COLO668 (cell line): ENCODE results near the gene CCDC85A.

ENCODE experiments used
- DNase-seq: peaks from one replicate; lab custom pipeline; 2025; ENCODE audit not compliant: unreplicated experiment; lab: John Stamatoyannopoulos, UW

The CCDC85A gene

GRCh38 chr2:56239030-56239429, 55.2 kb downstream of the CCDC85A start:
- no peak for DNase-seq

- DNase-seq: no peak
Observed at GRCh38 chr2:56239437-56239836, 55.6 kb downstream of the CCDC85A start.

DNA sequence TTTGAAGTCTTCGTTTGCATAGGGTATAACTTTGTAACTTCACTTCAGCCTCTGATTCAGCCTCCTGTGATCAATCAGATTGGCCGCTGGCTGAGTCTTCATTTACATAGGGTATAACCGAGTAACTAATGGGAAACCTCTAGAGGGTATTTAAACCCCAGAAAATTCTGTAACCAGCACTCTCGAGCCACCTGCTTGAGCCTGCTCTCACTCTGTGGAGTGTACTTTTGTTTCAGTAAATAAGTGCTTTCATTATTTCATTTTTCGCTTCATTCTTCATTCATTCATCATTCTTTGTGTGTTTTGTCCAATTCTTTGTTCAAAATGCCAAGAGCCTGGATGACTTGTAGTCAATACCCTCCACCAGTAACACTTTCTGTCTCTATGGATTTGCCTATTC, 56.4 kb downstream of the CCDC85A start:
- no peak for DNase-seq

DNA sequence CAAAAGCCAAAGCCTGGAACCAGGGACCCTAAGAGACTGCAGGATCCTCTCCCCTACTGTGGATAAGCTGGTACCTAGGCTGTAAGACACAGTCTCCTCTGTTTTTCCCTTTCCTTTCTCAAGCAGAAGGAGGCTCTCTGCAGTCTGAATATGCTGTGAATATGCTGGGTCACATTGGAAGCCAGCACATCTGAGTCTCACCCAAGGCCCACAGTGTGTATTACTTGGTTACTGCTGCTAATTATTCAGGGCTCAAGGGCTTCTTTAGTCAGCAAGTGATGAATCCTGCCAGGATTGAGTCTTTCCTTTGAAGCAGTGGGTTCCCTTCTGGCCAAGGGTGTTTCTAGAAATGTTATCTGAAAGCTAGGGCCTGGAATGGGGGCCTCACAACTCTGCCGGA, 60.7 kb downstream of the CCDC85A start:
- DNase-seq: no peak

DNA sequence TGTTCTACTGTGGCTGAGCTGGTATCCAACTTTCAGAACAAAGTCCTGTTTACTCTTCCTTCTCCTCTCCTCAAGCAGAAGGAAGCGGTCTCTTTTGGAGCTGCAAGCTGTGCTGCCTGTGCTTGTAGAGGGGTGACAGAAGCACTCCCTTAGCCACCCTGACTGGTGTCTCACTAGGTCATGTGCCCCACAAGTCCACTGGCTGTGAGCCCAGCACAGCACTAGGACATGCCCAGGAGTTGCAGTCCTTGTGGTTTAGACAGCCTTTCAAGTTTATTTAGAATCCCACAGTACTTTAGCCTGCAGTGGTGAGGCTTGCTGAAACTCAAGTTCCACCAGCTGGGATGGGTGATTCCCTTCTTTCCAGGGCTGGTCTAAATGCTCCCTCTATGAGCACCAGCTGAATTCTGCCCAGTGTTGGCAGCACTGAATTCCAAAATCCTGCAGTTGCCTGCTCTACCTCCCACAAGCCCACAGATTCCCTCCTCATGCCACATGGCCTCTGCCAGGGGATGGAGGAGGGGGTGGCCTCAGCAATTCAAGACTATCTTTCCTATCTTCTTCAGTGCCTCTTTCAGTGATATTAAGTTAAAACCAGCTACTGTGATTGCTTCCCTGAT, 61.2 kb downstream of the CCDC85A start:
- no peak for DNase-seq

DNA sequence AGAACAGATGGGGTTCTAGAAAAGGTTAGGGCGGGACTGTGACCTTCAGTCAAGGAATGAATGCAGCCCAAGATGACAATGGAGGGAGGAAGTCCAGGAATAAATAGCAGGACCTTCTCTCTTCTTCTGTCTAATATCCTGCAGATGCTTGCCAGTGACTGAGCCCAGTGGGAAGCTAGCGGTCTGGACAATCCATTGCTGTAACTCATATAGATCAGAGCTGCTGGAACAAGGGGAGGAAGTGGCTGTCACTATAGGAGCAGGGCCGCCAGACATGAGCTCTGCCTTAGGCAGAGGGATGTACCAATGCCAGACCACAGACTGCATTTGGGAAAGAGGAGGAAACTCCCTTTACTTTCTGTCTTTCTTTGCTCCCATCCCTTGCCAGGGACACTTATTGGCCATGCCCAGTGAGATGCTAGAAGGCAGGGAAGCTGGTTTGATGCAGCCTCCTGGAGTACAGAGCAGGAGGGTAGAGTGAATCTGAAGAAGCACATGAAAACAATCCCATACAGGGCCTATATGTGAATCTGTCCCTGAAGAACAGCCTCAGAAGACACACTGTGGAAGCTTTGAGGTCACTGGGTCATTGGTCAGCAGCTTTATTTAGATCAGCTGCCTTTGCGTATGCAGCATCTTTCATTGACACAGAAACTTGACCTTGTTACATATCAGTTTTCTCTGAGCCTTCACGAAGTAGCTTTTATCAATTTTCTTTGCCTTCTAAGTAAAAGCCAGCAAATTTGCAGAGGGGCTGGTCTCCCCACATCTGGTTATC, 65.4 kb downstream of the CCDC85A start:
- DNase-seq: no peak

GRCh38 chr2:56250153-56250729, 66.5 kb downstream of the CCDC85A start:
- no peak for DNase-seq

DNA sequence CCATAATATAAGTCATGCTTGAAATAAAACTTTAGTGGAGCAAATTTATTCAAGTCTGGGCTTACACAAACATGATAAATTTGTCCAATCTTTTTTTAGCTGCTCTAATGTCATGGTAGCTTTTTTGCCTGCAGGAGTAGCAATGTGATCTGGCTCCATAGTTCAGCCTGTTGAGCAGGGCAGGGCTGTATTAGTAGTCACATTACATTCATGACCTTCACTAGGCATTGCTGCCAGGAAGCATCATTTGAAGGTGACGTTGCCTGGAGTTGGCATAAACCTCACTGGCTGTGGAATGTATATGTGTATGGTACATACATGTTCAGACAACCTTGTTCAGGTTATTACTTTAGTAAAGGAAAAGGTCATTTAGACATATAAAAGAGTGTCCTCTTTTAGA, 76.6 kb downstream of the CCDC85A start:
- no peak for DNase-seq

GRCh38 chr2:56262241-56262640, 78.5 kb downstream of the CCDC85A start:
- no peak for DNase-seq

GRCh38 chr2:56263876-56264275, 80.1 kb downstream of the CCDC85A start:
- no peak for DNase-seq

DNA sequence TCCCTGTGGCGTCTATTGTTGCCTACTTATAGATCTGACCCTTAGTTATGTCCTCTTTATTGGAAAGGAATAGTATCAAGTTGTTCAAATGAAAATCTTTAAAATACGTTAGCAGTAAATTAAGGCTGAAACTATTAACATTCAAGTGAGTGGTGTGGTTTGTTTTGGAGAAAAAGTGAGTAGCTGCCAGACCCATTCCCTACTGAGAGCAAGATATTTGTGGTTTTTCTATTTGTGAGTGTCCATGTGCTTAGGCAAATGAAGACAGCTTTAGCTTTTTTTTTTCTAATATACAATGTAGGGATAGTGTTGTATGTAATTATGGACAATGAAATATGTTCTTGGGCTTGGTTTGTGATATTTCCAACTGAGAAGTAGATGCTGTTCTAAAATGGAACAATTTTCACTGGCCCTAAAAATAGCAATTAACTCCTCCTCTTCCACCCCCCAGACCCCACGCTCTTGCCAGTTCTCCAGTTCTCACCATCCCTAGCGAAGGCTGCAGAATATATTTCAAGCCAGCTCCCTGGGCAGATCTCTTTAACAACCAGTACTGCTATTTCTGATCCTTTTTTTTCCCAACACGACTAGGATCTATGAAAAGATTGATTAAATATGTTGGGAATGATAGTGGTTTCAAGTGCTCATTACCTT, 83.1 kb downstream of the CCDC85A start:
- no peak for DNase-seq

DNA sequence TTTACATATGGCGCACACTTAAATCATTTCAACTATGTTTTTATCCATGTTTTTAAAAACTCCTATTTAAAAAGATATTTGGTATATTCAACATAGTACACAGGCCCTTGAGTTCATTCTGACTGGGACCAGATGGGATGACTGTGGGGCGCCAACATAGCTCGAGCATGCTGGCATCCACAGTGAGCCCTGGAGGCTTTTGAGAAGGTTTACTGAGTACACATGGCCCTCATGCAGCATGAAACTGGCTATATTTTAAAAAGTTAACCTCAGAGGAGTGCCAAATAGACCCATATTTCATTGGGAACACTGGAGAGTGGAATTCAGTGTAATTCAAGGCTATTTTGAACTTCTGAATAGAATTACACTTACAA, 83.6 kb downstream of the CCDC85A start:
- DNase-seq: no peak

GRCh38 chr2:56268856-56269255, 85.1 kb downstream of the CCDC85A start:
- no peak for DNase-seq

DNA sequence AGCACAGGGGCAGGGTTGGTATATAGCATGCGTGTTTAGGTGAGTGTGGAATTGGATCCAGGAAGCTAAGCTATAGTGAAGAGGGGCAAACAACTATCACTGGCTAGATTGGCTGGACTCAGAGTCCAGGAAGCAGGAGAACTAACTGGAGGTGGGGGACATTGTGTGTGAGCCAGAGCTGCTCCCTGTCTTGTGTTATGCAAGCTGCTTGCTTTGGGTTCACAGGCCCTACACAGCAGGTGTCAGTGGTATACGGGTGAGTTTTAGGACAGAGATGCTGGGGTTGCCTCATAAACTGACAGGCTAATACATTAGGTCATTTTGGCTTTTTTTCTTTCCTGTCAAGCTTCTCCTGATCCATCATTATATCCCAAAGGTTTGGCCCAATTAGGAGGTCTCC, 87.5 kb downstream of the CCDC85A start:
- DNase-seq: no peak

DNA sequence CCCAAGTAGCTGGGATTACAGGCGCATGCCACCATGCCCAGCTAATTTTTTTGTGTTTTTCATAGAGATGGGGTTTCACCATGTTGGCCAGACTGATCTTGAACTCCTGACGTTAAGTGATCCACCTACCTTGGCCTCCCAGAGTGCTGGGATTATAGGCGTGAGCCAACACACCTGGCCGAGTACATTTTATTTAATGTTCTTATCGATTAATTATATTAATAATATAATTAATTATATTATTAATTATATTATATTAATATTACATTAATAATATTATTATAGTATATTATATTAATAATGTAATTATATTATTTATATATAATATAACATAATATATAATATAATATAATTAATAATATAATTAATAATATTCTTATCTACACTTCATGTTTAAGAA, 101.4 kb downstream of the CCDC85A start:
- DNase-seq: no peak

GRCh38 chr2:56286936-56287335, 103.1 kb downstream of the CCDC85A start:
- no peak for DNase-seq

DNA sequence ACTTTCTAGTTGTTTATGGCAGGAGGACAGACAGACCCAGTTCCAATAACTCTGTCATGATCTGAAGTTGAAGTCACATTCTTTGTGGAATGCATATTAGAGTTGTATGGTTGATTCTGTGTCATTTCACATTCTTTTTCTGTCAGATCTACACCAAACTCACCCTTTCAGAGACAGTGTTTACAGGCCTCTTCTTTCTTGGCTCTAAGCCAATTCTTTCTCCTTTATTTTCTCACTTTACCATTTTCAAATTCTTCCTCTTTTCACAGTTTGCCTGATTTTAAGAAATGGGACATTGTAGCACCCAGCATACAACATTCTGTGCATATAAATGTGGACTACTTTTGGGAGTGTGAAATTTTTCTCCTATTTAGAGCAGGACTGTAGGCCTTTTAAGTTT, 103.7 kb downstream of the CCDC85A start:
- no peak for DNase-seq

GRCh38 chr2:56287974-56288373, 104.2 kb downstream of the CCDC85A start:
- no peak for DNase-seq

DNA sequence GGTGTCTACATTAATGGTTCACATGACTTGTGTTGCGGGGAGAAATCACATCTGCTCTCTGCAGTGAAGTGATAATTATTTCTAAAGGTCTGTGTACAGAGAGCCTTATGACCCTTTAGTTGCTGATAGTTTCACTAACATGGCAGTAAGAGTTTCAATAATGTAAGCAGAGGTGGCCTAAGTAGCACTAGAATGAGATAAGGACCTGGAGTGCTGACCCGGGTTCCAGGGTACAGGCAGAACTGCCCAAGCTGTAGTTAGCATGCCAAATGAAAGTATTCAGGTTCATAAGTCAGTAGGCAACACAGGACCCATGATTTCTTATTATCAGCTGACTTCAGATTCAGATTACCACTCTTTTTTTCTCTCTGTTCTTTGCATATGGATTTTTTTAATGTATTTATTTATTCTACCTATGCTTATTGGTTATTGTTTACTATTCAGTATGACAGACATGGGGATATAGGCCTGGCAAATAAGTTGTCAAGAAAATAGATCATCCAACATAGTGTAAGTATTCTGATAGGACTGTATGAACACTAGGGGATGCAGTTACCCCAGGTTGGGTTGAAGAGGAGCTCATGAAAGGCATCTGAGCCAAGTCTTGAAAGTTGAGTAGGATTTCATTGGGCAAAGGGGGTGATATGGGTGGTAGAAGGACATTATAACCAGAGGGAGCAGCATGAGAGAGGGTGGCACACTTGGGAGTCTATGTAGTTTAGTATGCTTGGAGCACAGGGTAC, 105.2 kb downstream of the CCDC85A start:
- no peak for DNase-seq

GRCh38 chr2:56291711-56292110, 107.9 kb downstream of the CCDC85A start:
- DNase-seq: no peak

DNA sequence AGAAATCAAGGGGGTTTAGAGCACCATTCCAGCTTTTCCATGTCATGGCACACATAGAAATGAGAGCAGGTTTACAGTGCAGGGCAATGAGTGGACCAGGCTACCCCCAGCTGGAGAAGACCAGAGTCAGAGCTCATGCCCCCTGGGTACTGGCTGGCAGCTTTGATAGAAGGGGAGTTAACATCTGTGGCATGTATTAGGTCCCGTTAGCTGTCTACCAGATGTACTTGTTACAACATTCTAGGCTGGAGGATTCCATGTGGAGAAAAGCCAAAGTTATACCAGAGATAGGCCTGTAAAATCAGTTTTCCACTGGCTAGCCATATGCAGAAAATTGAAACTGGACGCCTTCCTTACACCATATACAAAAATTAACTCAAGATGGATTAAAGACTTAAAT, 109.2 kb downstream of the CCDC85A start:
- no peak for DNase-seq
